BJ (cell line): ENCODE results near the gene PKLR. TPM values are rescaled to one million over a fixed set of nuclear protein-coding genes. Genes with fewer than 3 reads are reported as not detected.
A peak's percentile ranks its signal among the peaks of the same experiment; 100 is the strongest.

Experiments used
- CTCF ChIA-PET: fragments of 350-600 bp; formaldehyde crosslinking; extraction: SDS; loops from one replicate; lab custom pipeline; 2021; ENCODE audit warnings: antibody characterized with exemption, inconsistent platforms; lab: Yijun Ruan, JAX
- POLR2A ChIA-PET: fragments of 300-600 bp; sonication (Branson Sonifier 250); formaldehyde crosslinking; extraction: SDS; loops from one replicate; lab custom pipeline; 2021; ENCODE audit warnings: antibody characterized with exemption; lab: Charles Lee
- DNase-seq: peaks from one replicate; pipeline ENCODE4 v3.0.0-alpha.2; 2011; ENCODE audit warnings: low read depth
- H3K27me3 ChIP-seq: 2 replicates; pipeline ENCODE4 v1.6.0; 2011; ENCODE audit warnings: low read length; ENCODE audit not compliant: control insufficient read depth, insufficient read depth
- H3K36me3 ChIP-seq: 2 replicates; pipeline ENCODE4 v1.5.1; 2011; ENCODE audit warnings: low read length; ENCODE audit not compliant: control insufficient read depth, insufficient read depth
- H3K4me3 ChIP-seq: 2 replicates; pipeline ENCODE4 v1.5.1; 2011; ENCODE audit warnings: low read depth, mild to moderate bottlenecking, control low read depth, low read length
- polyA plus RNA-seq: library from polyadenylated mRNA; depleted of rRNA; stranded (reverse); fragments of >200 nt; gene quantifications from 2 replicates; pipeline ENCODE4 v1.2.3, GENCODE V29; 2011
- TF ChIP-seq, protein P1 (sequence below): IDR thresholded peaks from 2 replicates; pipeline ENCODE4 v1.5.1; 2011; ENCODE audit warnings: low read depth, mild to moderate bottlenecking, control low read depth, inconsistent platforms, low read length, moderate library complexity; ENCODE audit not compliant: insufficient read depth

The PKLR gene
- polyA plus RNA-seq, 1 experiment: 0.02 TPM

DNA sequence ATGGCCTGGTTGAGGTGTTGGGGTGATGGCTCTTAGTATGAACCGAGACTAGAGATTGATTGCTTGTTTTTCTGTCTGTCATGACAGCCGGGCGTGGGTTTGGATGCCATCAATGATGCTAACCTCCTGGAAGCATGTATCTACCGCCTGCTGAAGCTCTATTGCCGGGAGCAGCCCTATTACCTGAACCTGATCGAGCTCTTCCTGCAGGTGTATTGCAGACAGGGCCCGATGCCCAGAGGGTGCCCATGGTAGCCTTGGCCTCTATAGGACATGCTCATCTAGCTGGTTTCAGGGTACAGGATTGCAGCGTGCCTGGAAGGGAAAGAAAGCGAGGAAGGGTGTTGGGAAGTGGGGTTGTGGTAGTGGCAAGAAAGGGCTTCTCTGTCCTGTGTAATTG, 16.8 kb upstream of the PKLR start:
- Histone ChIP-seq H3K36me3 (peaks cover 2% of the 10 kb centered on the region; the same call in 1 of the 2 replicates), H3K27me3 (no peaks in the 10 kb centered on the region), H3K4me3 (no peak overlapping the region)
- TF ChIP-seq, protein P1, sequence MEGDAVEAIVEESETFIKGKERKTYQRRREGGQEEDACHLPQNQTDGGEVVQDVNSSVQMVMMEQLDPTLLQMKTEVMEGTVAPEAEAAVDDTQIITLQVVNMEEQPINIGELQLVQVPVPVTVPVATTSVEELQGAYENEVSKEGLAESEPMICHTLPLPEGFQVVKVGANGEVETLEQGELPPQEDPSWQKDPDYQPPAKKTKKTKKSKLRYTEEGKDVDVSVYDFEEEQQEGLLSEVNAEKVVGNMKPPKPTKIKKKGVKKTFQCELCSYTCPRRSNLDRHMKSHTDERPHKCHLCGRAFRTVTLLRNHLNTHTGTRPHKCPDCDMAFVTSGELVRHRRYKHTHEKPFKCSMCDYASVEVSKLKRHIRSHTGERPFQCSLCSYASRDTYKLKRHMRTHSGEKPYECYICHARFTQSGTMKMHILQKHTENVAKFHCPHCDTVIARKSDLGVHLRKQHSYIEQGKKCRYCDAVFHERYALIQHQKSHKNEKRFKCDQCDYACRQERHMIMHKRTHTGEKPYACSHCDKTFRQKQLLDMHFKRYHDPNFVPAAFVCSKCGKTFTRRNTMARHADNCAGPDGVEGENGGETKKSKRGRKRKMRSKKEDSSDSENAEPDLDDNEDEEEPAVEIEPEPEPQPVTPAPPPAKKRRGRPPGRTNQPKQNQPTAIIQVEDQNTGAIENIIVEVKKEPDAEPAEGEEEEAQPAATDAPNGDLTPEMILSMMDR: no peak
- DNase-seq: no peak
- ChIA-PET POLR2A (no interaction called here), CTCF (interaction anchor here (0.6 to 2.0 kb wide), 3 partner anchors 67 to 797 kb away, joined by 3 to 9 read pairs (median 4); no protein-coding TSS in a partner anchor)

GRCh38 chr1:155316922-155317321, 15.7 kb upstream of the PKLR start:
- no peak for DNase-seq
- TF ChIP-seq, protein P1: no peak
- Histone ChIP-seq H3K27me3 (no peaks in the 10 kb centered on the region), H3K4me3 (no peak overlapping the region), H3K36me3 (peaks cover 8% of the 10 kb centered on the region)
- ChIA-PET POLR2A (no interaction called here), CTCF (interaction anchor here (2.0 kb wide), 1 partner anchor 66 kb away, joined by 9 read pairs; no protein-coding TSS in a partner anchor)

DNA sequence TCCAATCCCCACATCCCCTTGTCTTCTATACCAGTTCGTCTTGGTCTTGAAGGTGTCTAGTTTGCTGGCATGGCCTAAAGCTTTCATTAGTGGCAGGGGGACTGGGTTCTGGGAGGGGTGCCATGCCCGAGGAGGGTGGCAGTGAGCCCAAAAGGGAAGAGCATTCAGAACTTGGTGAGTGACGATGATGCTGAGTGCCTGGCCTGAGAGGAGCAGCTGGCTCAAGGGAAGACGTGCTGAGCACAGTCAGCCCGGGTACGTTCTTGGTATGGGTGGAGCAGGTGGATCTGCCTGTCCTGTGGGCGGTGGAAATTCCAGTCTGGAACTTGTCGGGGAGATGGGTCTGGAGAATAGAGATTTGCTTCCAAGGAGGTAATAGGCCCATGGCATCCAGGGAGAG, 12.0 kb upstream of the PKLR start:
- H3K4me3 ChIP-seq: no peak overlapping the region
- no peaks in the 10 kb centered on the region for H3K27me3 ChIP-seq
- peaks cover 9% of the 10 kb centered on the region for H3K36me3 ChIP-seq
- ChIA-PET CTCF (interaction anchor here (0.6 to 3.4 kb wide), 2 partner anchors 10 to 40 kb away, joined by 3 to 16 read pairs; no protein-coding TSS in a partner anchor), POLR2A (no interaction called here)
- TF ChIP-seq, protein P1: no peak
- DNase-seq: no peak

- H3K36me3 ChIP-seq: peaks cover 8% of the 10 kb centered on the region
- ChIA-PET CTCF (interaction anchor here (1.2 kb wide), 2 partner anchors 15 to 58 kb away, joined by 4 to 7 read pairs; no protein-coding TSS in a partner anchor), POLR2A (no interaction called here)
- H3K27me3 ChIP-seq: no peaks in the 10 kb centered on the region
- DNase-seq: no peak
- H3K4me3 ChIP-seq: peak overlapping the region; percentile 86
- TF ChIP-seq, protein P1: no peak
Observed at GRCh38 chr1:155309423-155310021, 8.3 kb upstream of the PKLR start.

GRCh38 chr1:155308493-155309422, 7.5 kb upstream of the PKLR start, which contains the start of gene FDPS:
Gene FDPS, plus strand, starts transcription at chr1:155308866. Its CDS starts 924 bp downstream, at chr1:155309790.
- peak; percentile 96 for DNase-seq
- Histone ChIP-seq H3K27me3 (no peaks in the 10 kb centered on the region), H3K4me3 (peak within 1 kb of the TSS; percentile 86), H3K36me3 (peaks cover 7% of the 10 kb centered on the region)
- CTCF ChIA-PET: interaction anchor here (1.5 to 1.6 kb wide), 2 partner anchors 58 to 135 kb away, joined by 3 to 12 read pairs; no protein-coding TSS in a partner anchor
- TF ChIP-seq, protein P1: no peak
- POLR2A ChIA-PET: no interaction called here
